NB4 (cell line): ENCODE results near the gene TACC2.
"Not testable (repeated sequence)": the region's sequence is repeated elsewhere in the genome, so short reads cannot be mapped to it uniquely, and the experiment has no call there.

Source experiments
- DNase-seq: peaks from one replicate; pipeline ENCODE4 v3.0.0; 2010; ENCODE audit warnings: low read depth
- H3K4me3 ChIP-seq: one replicate; pipeline ENCODE4 v1.5.1; 2011; ENCODE audit warnings: mild to moderate bottlenecking, low read depth, low read length, moderate library complexity
- MYC ChIP-seq: IDR thresholded peaks from 2 replicates; pipeline ENCODE4 v1.6.1; 2011; ENCODE audit warnings: low read depth, low read length
- POLR2A ChIP-seq: IDR thresholded peaks from 2 replicates; pipeline ENCODE4 v1.6.1; 2011; ENCODE audit warnings: mild to moderate bottlenecking; ENCODE audit not compliant: insufficient read length; ENCODE audit errors: extremely low read depth
- TF ChIP-seq, protein P1 (sequence below): IDR thresholded peaks from one replicate; pipeline ENCODE4 v1.5.1; 2012; ENCODE audit warnings: low read depth, low read length
- TF ChIP-seq, protein P2 (sequence below): IDR thresholded peaks from 2 replicates; pipeline ENCODE4 v1.6.1; 2011; ENCODE audit warnings: low read depth, low read length

TACC2 gene

GRCh38 chr10:122020226-122020625 lies 31.3 kb downstream of the TACC2 start:
- TF ChIP-seq MYC (no peak), POLR2A (no peak)
- TF ChIP-seq, protein P1, sequence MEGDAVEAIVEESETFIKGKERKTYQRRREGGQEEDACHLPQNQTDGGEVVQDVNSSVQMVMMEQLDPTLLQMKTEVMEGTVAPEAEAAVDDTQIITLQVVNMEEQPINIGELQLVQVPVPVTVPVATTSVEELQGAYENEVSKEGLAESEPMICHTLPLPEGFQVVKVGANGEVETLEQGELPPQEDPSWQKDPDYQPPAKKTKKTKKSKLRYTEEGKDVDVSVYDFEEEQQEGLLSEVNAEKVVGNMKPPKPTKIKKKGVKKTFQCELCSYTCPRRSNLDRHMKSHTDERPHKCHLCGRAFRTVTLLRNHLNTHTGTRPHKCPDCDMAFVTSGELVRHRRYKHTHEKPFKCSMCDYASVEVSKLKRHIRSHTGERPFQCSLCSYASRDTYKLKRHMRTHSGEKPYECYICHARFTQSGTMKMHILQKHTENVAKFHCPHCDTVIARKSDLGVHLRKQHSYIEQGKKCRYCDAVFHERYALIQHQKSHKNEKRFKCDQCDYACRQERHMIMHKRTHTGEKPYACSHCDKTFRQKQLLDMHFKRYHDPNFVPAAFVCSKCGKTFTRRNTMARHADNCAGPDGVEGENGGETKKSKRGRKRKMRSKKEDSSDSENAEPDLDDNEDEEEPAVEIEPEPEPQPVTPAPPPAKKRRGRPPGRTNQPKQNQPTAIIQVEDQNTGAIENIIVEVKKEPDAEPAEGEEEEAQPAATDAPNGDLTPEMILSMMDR = no peak
- TF ChIP-seq, protein P2, sequence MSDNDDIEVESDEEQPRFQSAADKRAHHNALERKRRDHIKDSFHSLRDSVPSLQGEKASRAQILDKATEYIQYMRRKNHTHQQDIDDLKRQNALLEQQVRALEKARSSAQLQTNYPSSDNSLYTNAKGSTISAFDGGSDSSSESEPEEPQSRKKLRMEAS = no peak
- no peak overlapping the region for H3K4me3 ChIP-seq
- DNase-seq = no peak

- DNase-seq = no peak
- no peak overlapping the region for H3K4me3 ChIP-seq
- TF ChIP-seq, protein P1 = no peak
- TF ChIP-seq POLR2A (no peak), MYC (no peak)
- TF ChIP-seq, protein P2 = no peak
These were observed 32.4 kb downstream of the TACC2 start for GRCh38 chr10:122021379-122021778.

DNA sequence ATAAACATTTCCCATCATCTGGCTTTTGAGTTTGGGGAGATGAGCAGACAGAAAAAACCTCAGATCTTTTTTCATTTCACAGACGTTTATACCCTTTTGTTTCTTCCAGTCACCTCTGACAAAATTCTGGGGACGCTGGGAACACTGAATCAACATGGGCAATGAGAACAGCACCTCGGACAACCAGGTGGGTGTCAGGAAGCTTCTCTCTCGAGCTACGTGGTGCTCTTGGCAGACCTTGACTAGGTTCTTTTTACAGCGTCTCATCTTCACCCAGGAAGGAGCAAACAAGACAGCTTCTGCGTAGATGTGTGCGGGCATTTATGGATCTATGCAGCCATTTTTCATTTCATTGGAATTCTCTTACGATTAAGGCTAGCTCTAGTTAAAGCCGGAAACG lies 32.9 kb downstream of the TACC2 start:
- no peak for DNase-seq
- TF ChIP-seq MYC (no peak), POLR2A (no peak)
- TF ChIP-seq, protein P2 = no peak
- TF ChIP-seq, protein P1 = no peak
- no peak overlapping the region for H3K4me3 ChIP-seq

DNA sequence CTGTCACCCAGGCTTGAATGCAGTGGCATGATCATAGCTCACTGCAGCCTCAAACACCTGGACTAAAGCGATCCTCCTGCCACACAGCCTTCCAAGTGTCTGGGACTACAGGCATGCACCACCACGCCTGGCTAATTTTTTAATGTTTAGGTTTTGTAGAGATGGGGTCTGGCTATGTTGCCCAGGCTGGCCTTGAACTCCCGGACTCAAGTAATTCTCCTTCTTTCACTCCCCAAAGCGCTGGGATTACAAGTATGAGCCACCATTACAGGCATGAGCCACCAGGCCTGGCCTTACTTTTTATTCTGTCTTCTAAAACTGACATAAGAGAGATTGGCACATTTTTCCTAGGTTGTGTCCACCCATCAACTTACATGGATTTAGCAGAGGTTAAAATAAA lies 33.3 kb downstream of the TACC2 start:
- TF ChIP-seq, protein P1 = no peak
- TF ChIP-seq, protein P2 = no peak
- TF ChIP-seq POLR2A = no peak
- TF ChIP-seq MYC = no peak
- DNase-seq = no peak
- no peak overlapping the region for H3K4me3 ChIP-seq

DNA sequence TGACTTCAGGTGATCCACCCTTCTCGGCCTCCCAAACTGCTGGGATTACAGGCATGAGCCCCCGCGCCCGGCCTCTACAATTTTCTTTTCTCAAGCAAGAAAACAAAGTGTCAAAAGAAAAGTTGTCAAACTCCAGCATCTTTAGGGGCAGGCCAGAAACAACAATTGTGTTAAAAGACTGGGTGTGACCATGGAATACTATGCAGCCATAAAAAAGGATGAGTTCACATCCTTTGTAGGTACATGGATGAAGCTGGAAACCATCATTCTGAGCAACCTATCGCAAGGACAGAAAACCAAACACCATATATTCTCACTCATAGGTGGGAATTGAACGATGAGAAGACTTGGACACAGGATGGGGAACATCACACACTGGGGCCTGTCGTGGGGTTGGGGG lies 34.3 kb downstream of the TACC2 start:
- H3K4me3 ChIP-seq, DNase-seq: not testable (repeated sequence)

DNA sequence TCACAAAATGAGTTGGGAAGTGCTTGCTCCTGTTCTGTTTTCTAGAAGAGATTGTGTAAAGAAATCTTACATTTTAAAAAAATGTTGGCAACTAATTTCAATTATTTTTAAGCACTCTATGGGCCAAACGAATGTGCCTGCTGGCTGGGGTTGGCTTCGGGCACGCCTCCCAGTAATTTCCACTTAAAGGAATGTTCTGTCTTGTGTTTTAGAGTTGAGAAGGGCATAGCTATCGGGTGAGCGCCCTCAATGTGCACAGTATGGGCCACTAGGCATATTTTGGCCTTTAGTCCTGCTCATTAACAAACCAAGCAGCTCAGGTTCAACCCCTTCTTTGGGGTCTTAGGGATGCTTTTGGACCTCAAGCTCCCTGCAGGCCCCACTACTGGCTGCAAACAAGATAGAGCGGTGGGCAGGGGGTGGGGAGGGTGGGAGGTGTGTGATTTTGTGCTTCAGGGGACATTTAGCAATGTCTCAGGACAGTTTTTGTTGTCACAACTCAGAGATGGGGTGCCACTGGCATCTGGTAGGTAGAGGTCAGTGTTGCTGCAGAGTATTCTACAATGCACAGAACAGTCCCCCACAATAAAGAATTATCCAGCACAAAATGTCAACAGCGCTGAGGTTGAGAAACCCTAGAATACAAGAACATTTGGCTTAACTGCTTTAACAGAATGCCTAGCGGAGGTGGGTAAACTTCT lies 40.7 kb downstream of the TACC2 start:
- H3K4me3 ChIP-seq = no peak overlapping the region
- TF ChIP-seq MYC = no peak
- TF ChIP-seq POLR2A = no peak
- TF ChIP-seq, protein P2 = no peak
- TF ChIP-seq, protein P1 = no peak
- DNase-seq = no peak
